Activated T-helper 2 cell treated with anti-CD3 and anti-CD28 coated beads, Interferon-gamma antibody, Interleukin-2, Interleukin-4, amounts not matched to agents 10 μg/mL and 5 μg/mL and 100 μg/mL, durations not matched to agents 14 hours and 24 hours and 36 hours (primary cell): ENCODE results near the gene CMIP. TPM values are rescaled to one million over a fixed set of nuclear protein-coding genes. Genes with fewer than 3 reads are reported as not detected.

Experiments
- DNase-seq: peaks from one replicate; pipeline ENCODE4 v3.0.0; 2021; ENCODE audit warnings: low spot score
- H3K27ac Mint-ChIP-seq: one replicate; pipeline ENCODE4 v1.8.0; 2021; ENCODE audit warnings: mixed read lengths
- H3K27me3 Mint-ChIP-seq: one replicate; pipeline ENCODE4 v1.8.0; 2021; ENCODE audit warnings: low read depth, mixed read lengths
- H3K36me3 Mint-ChIP-seq: one replicate; pipeline ENCODE4 v1.8.0; 2021; ENCODE audit warnings: low read depth, mixed read lengths
- H3K4me1 Mint-ChIP-seq: one replicate; pipeline ENCODE4 v1.8.0; 2021; ENCODE audit warnings: low read depth, mixed read lengths
- H3K4me3 Mint-ChIP-seq: one replicate; pipeline ENCODE4 v1.8.0; 2021; ENCODE audit warnings: low read depth, mild to moderate bottlenecking, moderate library complexity, mixed read lengths
- H3K9me3 Mint-ChIP-seq: one replicate; pipeline ENCODE4 v1.8.0; 2021; ENCODE audit warnings: mixed read lengths
- intact Hi-C: fragments of 100-400 bp; cut with micrococcal nuclease; formaldehyde crosslinking; loops from one replicate; pipeline ENCODE4 v1.15.1; 2023
- total RNA-seq: library from RNA; stranded (reverse); gene quantifications from 2 replicates; pipeline ENCODE4 v1.2.3, GENCODE V29; 2022

The CMIP gene
- total RNA-seq, 1 donor from 2014 or later = 68.0 TPM

- H3K4me1 Mint-ChIP-seq = peaks cover 11% of the 10 kb centered on the region
- no peaks in the 10 kb centered on the region for H3K27me3 Mint-ChIP-seq
- H3K36me3 Mint-ChIP-seq = peaks cover 13% of the 10 kb centered on the region
- no peak for DNase-seq
- H3K4me3 Mint-ChIP-seq = no peak overlapping the region
- H3K27ac Mint-ChIP-seq = peak overlapping the region; percentile 91
- no peaks in the 10 kb centered on the region for H3K9me3 Mint-ChIP-seq
- intact Hi-C loops = loop anchor here (1.0 to 5.0 kb wide), 6 partner anchors 10 to 609 kb away; partner anchors contain the start of genes CENPN and CMC2
Observed at GRCh38 chr16:81615833-81616232, 171.2 kb downstream of the CMIP start.

- peaks cover 18% of the 10 kb centered on the region for H3K36me3 Mint-ChIP-seq
- H3K27me3 Mint-ChIP-seq = no peaks in the 10 kb centered on the region
- H3K4me1 Mint-ChIP-seq = peaks cover 11% of the 10 kb centered on the region
- H3K27ac Mint-ChIP-seq = peak overlapping the region; percentile 91
- DNase-seq = peak; percentile 63
- H3K9me3 Mint-ChIP-seq = no peaks in the 10 kb centered on the region
- intact Hi-C loops = loop anchor here (1.0 to 5.0 kb wide), 6 partner anchors 10 to 609 kb away; partner anchors contain the start of genes CENPN and CMC2
- peak overlapping the region; percentile 49 for H3K4me3 Mint-ChIP-seq
Observed at GRCh38 chr16:81616321-81617020, 171.9 kb downstream of the CMIP start.

GRCh38 chr16:81617021-81617346 lies 172.4 kb downstream of the CMIP start:
- Mint-ChIP-seq H3K27ac (peak overlapping the region; percentile 91), H3K36me3 (peaks cover 21% of the 10 kb centered on the region), H3K27me3 (no peaks in the 10 kb centered on the region), H3K4me1 (peaks cover 11% of the 10 kb centered on the region), H3K4me3 (peak overlapping the region; percentile 49), H3K9me3 (no peaks in the 10 kb centered on the region)
- intact Hi-C loops = loop anchor here (5.0 kb wide), 2 partner anchors 170 to 610 kb away; partner anchors contain the start of genes CENPN and CMC2
- no peak for DNase-seq

GRCh38 chr16:81618187-81618586 lies 173.6 kb downstream of the CMIP start:
- H3K4me3 Mint-ChIP-seq = no peak overlapping the region
- peaks cover 26% of the 10 kb centered on the region for H3K36me3 Mint-ChIP-seq
- no peak for DNase-seq
- no peaks in the 10 kb centered on the region for H3K27me3 Mint-ChIP-seq
- peaks cover 11% of the 10 kb centered on the region for H3K4me1 Mint-ChIP-seq
- H3K9me3 Mint-ChIP-seq = no peaks in the 10 kb centered on the region
- intact Hi-C loops = loop anchor here (5.0 kb wide), 2 partner anchors 171 to 611 kb away; partner anchors contain the start of genes CENPN and CMC2
- no peak overlapping the region for H3K27ac Mint-ChIP-seq

GRCh38 chr16:81618661-81619060 lies 174.1 kb downstream of the CMIP start:
- Mint-ChIP-seq H3K4me3 (no peak overlapping the region), H3K27me3 (no peaks in the 10 kb centered on the region), H3K9me3 (no peaks in the 10 kb centered on the region), H3K27ac (no peak overlapping the region), H3K4me1 (peaks cover 16% of the 10 kb centered on the region), H3K36me3 (peaks cover 30% of the 10 kb centered on the region)
- intact Hi-C loops = loop anchor here (5.0 kb wide), 2 partner anchors 171 to 611 kb away; partner anchors contain the start of genes CENPN and CMC2
- DNase-seq = no peak

- H3K36me3 Mint-ChIP-seq = peaks cover 38% of the 10 kb centered on the region
- intact Hi-C loops = loop anchor here (5.0 kb wide), 1 partner anchor 117 kb away; no protein-coding TSS in a partner anchor
- no peaks in the 10 kb centered on the region for H3K27me3 Mint-ChIP-seq
- H3K9me3 Mint-ChIP-seq = no peaks in the 10 kb centered on the region
- no peak overlapping the region for H3K4me3 Mint-ChIP-seq
- H3K4me1 Mint-ChIP-seq = peaks cover 22% of the 10 kb centered on the region
- H3K27ac Mint-ChIP-seq = peak overlapping the region; percentile 30
- no peak for DNase-seq
Observed at GRCh38 chr16:81620029-81620428, 175.4 kb downstream of the CMIP start.

- Mint-ChIP-seq H3K4me1 (peaks cover 25% of the 10 kb centered on the region), H3K4me3 (no peak overlapping the region), H3K27ac (peak overlapping the region; percentile 30), H3K27me3 (no peaks in the 10 kb centered on the region), H3K36me3 (peaks cover 38% of the 10 kb centered on the region), H3K9me3 (no peaks in the 10 kb centered on the region)
- intact Hi-C loops = loop anchor here (5.0 kb wide), 1 partner anchor 117 kb away; no protein-coding TSS in a partner anchor
- no peak for DNase-seq
Observed at GRCh38 chr16:81620796-81621195, 176.2 kb downstream of the CMIP start.

- intact Hi-C loops = loop anchor here (5.0 kb wide), 1 partner anchor 116 kb away; no protein-coding TSS in a partner anchor
- Mint-ChIP-seq H3K4me1 (peaks cover 21% of the 10 kb centered on the region), H3K4me3 (no peak overlapping the region), H3K9me3 (no peaks in the 10 kb centered on the region), H3K27me3 (no peaks in the 10 kb centered on the region), H3K36me3 (peaks cover 38% of the 10 kb centered on the region), H3K27ac (no peak overlapping the region)
- no peak for DNase-seq
Observed at GRCh38 chr16:81621496-81621895, 176.9 kb downstream of the CMIP start.

GRCh38 chr16:81623365-81624102 lies 178.9 kb downstream of the CMIP start:
- Mint-ChIP-seq H3K4me3 (no peak overlapping the region), H3K27ac (peak overlapping the region; percentile 72)

GRCh38 chr16:81624403-81624759 lies 179.8 kb downstream of the CMIP start:
- H3K27me3 Mint-ChIP-seq = no peaks in the 10 kb centered on the region
- intact Hi-C loops = loop anchor here (5.0 kb wide), 1 partner anchor 113 kb away; no protein-coding TSS in a partner anchor
- H3K9me3 Mint-ChIP-seq = no peaks in the 10 kb centered on the region
- H3K36me3 Mint-ChIP-seq = peaks cover 28% of the 10 kb centered on the region
- H3K27ac Mint-ChIP-seq = peak overlapping the region; percentile 72
- peaks cover 19% of the 10 kb centered on the region for H3K4me1 Mint-ChIP-seq
- H3K4me3 Mint-ChIP-seq = no peak overlapping the region
- no peak for DNase-seq

More at GRCh38 chr16:81623365-81624102, 178.9 kb downstream of the CMIP start:
- no peaks in the 10 kb centered on the region for H3K27me3 Mint-ChIP-seq
- DNase-seq = peak; percentile 40
- H3K36me3 Mint-ChIP-seq = peaks cover 30% of the 10 kb centered on the region
- peaks cover 17% of the 10 kb centered on the region for H3K4me1 Mint-ChIP-seq
- intact Hi-C loops = loop anchor here (1.0 to 5.0 kb wide), 4 partner anchors 74 to 220 kb away; no protein-coding TSS in a partner anchor
- no peaks in the 10 kb centered on the region for H3K9me3 Mint-ChIP-seq

- DNase-seq = no peak
- Mint-ChIP-seq H3K27ac (peak overlapping the region; percentile 72), H3K4me3 (no peak overlapping the region), H3K36me3 (peaks cover 31% of the 10 kb centered on the region), H3K9me3 (no peaks in the 10 kb centered on the region), H3K4me1 (peaks cover 25% of the 10 kb centered on the region), H3K27me3 (no peaks in the 10 kb centered on the region)
- intact Hi-C loops = loop anchor here (1.0 to 5.0 kb wide), 2 partner anchors 8 to 112 kb away; no protein-coding TSS in a partner anchor
Observed at GRCh38 chr16:81624760-81625543, 180.3 kb downstream of the CMIP start.

- peaks cover 31% of the 10 kb centered on the region for H3K36me3 Mint-ChIP-seq
- DNase-seq = no peak
- H3K4me1 Mint-ChIP-seq = peaks cover 30% of the 10 kb centered on the region
- no peak overlapping the region for H3K4me3 Mint-ChIP-seq
- no peaks in the 10 kb centered on the region for H3K27me3 Mint-ChIP-seq
- intact Hi-C loops = loop anchor here (1.0 kb wide), 3 partner anchors 8 to 30 kb away; no protein-coding TSS in a partner anchor
- no peak overlapping the region for H3K27ac Mint-ChIP-seq
- no peaks in the 10 kb centered on the region for H3K9me3 Mint-ChIP-seq
Observed at GRCh38 chr16:81625544-81626153, 181.0 kb downstream of the CMIP start.
